ENCODE measurements around the gene LPIN3.

LPIN3 gene

GRCh38 chr20:41350408-41350962 is 9.9 kb downstream of the LPIN3 start:
- no peak for DNase-seq

- DNase-seq: no peak
Observed at GRCh38 chr20:41352106-41352505, 11.5 kb downstream of the LPIN3 start.

- no peak for DNase-seq
Observed at GRCh38 chr20:41352666-41353065, 12.0 kb downstream of the LPIN3 start.

- DNase-seq: no peak
Observed at GRCh38 chr20:41353530-41353929, 12.9 kb downstream of the LPIN3 start.

- DNase-seq: no peak
Observed at GRCh38 chr20:41355192-41355591, 14.6 kb downstream of the LPIN3 start.

GRCh38 chr20:41355598-41356203 is 15.1 kb downstream of the LPIN3 start:
- DNase-seq: no peak

GRCh38 chr20:41356951-41357350 is 16.3 kb downstream of the LPIN3 start:
- DNase-seq: no peak

- DNase-seq: no peak
Observed at GRCh38 chr20:41357424-41358163, 17.0 kb downstream of the LPIN3 start.

- no peak for DNase-seq
Observed at GRCh38 chr20:41358230-41358629, 17.6 kb downstream of the LPIN3 start.

GRCh38 chr20:41358717-41359116 is 18.1 kb downstream of the LPIN3 start:
- no peak for DNase-seq

GRCh38 chr20:41359541-41360011 is 19.0 kb downstream of the LPIN3 start:
- no peak for DNase-seq

- DNase-seq: no peak
Observed at GRCh38 chr20:41360831-41361756, 20.5 kb downstream of the LPIN3 start.

GRCh38 chr20:41361757-41362747 is 21.4 kb downstream of the LPIN3 start:
- no peak for DNase-seq

- no peak for DNase-seq
Observed at GRCh38 chr20:41362748-41363140, 22.1 kb downstream of the LPIN3 start.

GRCh38 chr20:41363601-41364000 is 23.0 kb downstream of the LPIN3 start:
- DNase-seq: no peak

- DNase-seq: no peak
Observed at GRCh38 chr20:41364236-41364855, 23.7 kb downstream of the LPIN3 start.

- no peak for DNase-seq
Observed at GRCh38 chr20:41364967-41365765, 24.5 kb downstream of the LPIN3 start.

GRCh38 chr20:41365777-41366545 is 25.3 kb downstream of the LPIN3 start:
- DNase-seq: no peak

GRCh38 chr20:41366546-41367392 is 26.1 kb downstream of the LPIN3 start, which contains the start of gene EMILIN3:
Gene EMILIN3 (minus strand): TSS chr20:41366818. CDS start chr20:41366634, 184 bp downstream.
- no peak for DNase-seq

Measured in activated CD4-positive, alpha-beta T cell treated with anti-CD3 and anti-CD28 coated beads, Interleukin-2, Interleukin-6, amounts not matched to agents 100 ng/mL and 50 ng/mL, durations not matched to agents 16 hours and 8 hours (primary cell).